IMR-90 (cell line): ENCODE measurements around the gene MAGI1. TPM values are rescaled to one million over a fixed set of nuclear protein-coding genes. Genes with fewer than 3 reads are reported as not detected.

Source experiments
- ATAC-seq: fragments of 200-7000 bp; cut with Tn5 transposase; 2 replicates; pipeline ENCODE4 v1.9.1; 2020; ENCODE audit warnings: low read depth, mild to moderate bottlenecking, moderate library complexity
- BruUV-seq: library from RNA; stranded (reverse); fragments of 400-500 nt; replicated peaks from 2 replicates; lab custom pipeline; 2021; lab: Mats Ljungman, UMichigan
- CTCF ChIA-PET: fragments of 300-600 bp; formaldehyde crosslinking; extraction: SDS; loops from one replicate; lab custom pipeline; 2021; ENCODE audit warnings: antibody characterized with exemption; lab: Yijun Ruan, JAX
- POLR2A ChIA-PET: fragments of 300-600 bp; sonication (Branson Sonifier 250); formaldehyde crosslinking; loops from one replicate; lab custom pipeline; 2022; ENCODE audit warnings: antibody characterized with exemption; ENCODE audit not compliant: unreplicated experiment; lab: Charles Lee
- DNase-seq: peaks from one replicate; pipeline ENCODE4 v3.0.0; 2013
- H2AFZ ChIP-seq: replicated peaks from 2 replicates; pipeline ENCODE3; 2013; ENCODE audit warnings: low read length, mild to moderate bottlenecking; ENCODE audit not compliant: poor library complexity
- H2AK5ac ChIP-seq: 2 replicates; pipeline ENCODE4 v1.6.1; 2013; ENCODE audit warnings: low read depth, low read length, inconsistent platforms
- H2AK9ac ChIP-seq: replicated peaks from 2 replicates; pipeline ENCODE3; 2013; ENCODE audit warnings: mild to moderate bottlenecking, low read depth, low read length, moderate library complexity; ENCODE audit not compliant: poor library complexity
- H2BK120ac ChIP-seq: 2 replicates; pipeline ENCODE4 v1.6.1; 2013; ENCODE audit warnings: low read depth, low read length, inconsistent platforms
- H2BK15ac ChIP-seq: 3 replicates; pipeline ENCODE4 v1.6.1; 2013; ENCODE audit warnings: low read depth, low read length, inconsistent platforms
- H2BK20ac ChIP-seq: 2 replicates; pipeline ENCODE4 v1.6.1; 2013; ENCODE audit warnings: low read depth, mild to moderate bottlenecking, inconsistent platforms, low read length, moderate library complexity
- H2BK5ac ChIP-seq: 2 replicates; pipeline ENCODE4 v1.6.1; 2013; ENCODE audit warnings: mild to moderate bottlenecking, low read depth, low read length, inconsistent platforms; ENCODE audit not compliant: poor library complexity, severe bottlenecking
- H3K14ac ChIP-seq: replicated peaks from 2 replicates; pipeline ENCODE4 v1.6.1; 2013; ENCODE audit warnings: low read depth, low read length, inconsistent platforms
- H3K18ac ChIP-seq: 2 replicates; pipeline ENCODE4 v1.6.1; 2013; ENCODE audit warnings: low read depth, low read length, control low read depth
- H3K23ac ChIP-seq: 2 replicates; pipeline ENCODE4 v1.6.1; 2013; ENCODE audit warnings: low read depth, low read length, inconsistent platforms
- H3K27ac ChIP-seq: 2 replicates; pipeline ENCODE4 v1.5.1; 2013; ENCODE audit warnings: mild to moderate bottlenecking, control low read depth, low read length; ENCODE audit not compliant: insufficient read depth
- H3K27me3 ChIP-seq: 2 replicates; pipeline ENCODE4 v1.6.1; 2013; ENCODE audit warnings: low read length; ENCODE audit not compliant: control insufficient read depth, insufficient read depth
- H3K36me3 ChIP-seq: 2 replicates; pipeline ENCODE4 v1.6.1; 2013; ENCODE audit warnings: low read length, mixed read lengths; ENCODE audit not compliant: control insufficient read depth, insufficient read depth
- H3K4ac ChIP-seq: 2 replicates; pipeline ENCODE4 v1.6.1; 2013; ENCODE audit warnings: low read depth, low read length, inconsistent platforms
- H3K4me1 ChIP-seq: 2 replicates; pipeline ENCODE4 v1.6.1; 2013; ENCODE audit warnings: low read length, mixed read lengths; ENCODE audit not compliant: control insufficient read depth, insufficient read depth
- H3K4me2 ChIP-seq: 2 replicates; pipeline ENCODE4 v1.6.1; 2013; ENCODE audit warnings: low read depth, mild to moderate bottlenecking, control low read depth, low read length, moderate library complexity
- H3K4me3 ChIP-seq: 2 replicates; pipeline ENCODE4 v1.5.1; 2013; ENCODE audit warnings: low read depth, mild to moderate bottlenecking, control low read depth, low read length, moderate library complexity; ENCODE audit not compliant: insufficient read depth
- H3K56ac ChIP-seq: 2 replicates; pipeline ENCODE4 v1.6.1; 2013; ENCODE audit warnings: low read length, inconsistent platforms; ENCODE audit not compliant: insufficient read depth; ENCODE audit errors: extremely low read depth
- H3K79me1 ChIP-seq, 2 experiments: 2 replicates each; pipeline ENCODE4 v1.6.1; 2013; ENCODE audit warnings: low read length in 2 of 2, inconsistent platforms in 1 of 2, low read depth in 1 of 2
- H3K9ac ChIP-seq: 2 replicates; pipeline ENCODE4 v1.6.1; 2013; ENCODE audit warnings: low read depth, low read length, control low read depth
- H3K9me1 ChIP-seq: 2 replicates; pipeline ENCODE4 v1.6.1; 2013; ENCODE audit warnings: low read length, inconsistent platforms; ENCODE audit not compliant: insufficient read depth
- H3K9me3 ChIP-seq: 2 replicates; pipeline ENCODE4 v1.6.1; 2013; ENCODE audit warnings: low read length; ENCODE audit not compliant: control insufficient read depth, insufficient read depth
- H4K20me1 ChIP-seq: 2 replicates; pipeline ENCODE4 v1.6.1; 2013; ENCODE audit warnings: low read length, inconsistent platforms; ENCODE audit not compliant: insufficient read depth
- H4K5ac ChIP-seq: 2 replicates; pipeline ENCODE4 v1.6.1; 2013; ENCODE audit warnings: mild to moderate bottlenecking, low read depth, low read length, control low read depth
- H4K8ac ChIP-seq, 2 experiments: 2 replicates each; pipeline ENCODE4 v1.6.1; 2013; ENCODE audit warnings: low read depth in 2 of 2, low read length in 2 of 2, control low read depth in 1 of 2, inconsistent platforms in 1 of 2
- H4K91ac ChIP-seq: 2 replicates; pipeline ENCODE4 v1.6.1; 2013; ENCODE audit warnings: low read depth, low read length, inconsistent platforms; ENCODE audit not compliant: insufficient read depth
- RCOR1 ChIP-seq: IDR thresholded peaks from 2 replicates; pipeline ENCODE4 v1.6.1; 2012; ENCODE audit warnings: mild to moderate bottlenecking, low read length, improper control_type of control experiment; ENCODE audit not compliant: insufficient replicate concordance
- SMC3 ChIP-seq: fragments of 150-350 bp; IDR thresholded peaks from 2 replicates; pipeline ENCODE4 v1.6.1; 2016; ENCODE audit warnings: low read depth, mild to moderate bottlenecking, antibody characterized with exemption, low read length, moderate library complexity
- WGBS, 2 experiments: methylation state at CpG; one replicate each; pipeline versions ENCODE4 v1.1.5 to v1.1.7; 2013; ENCODE audit warnings: missing lambda C conversion rate in 2 of 2; ENCODE audit not compliant: insufficient read length in 1 of 2; ENCODE audit errors: extremely low coverage in 2 of 2; 5-methylcytosine and 5-hydroxymethylcytosine counted together
- dilution Hi-C: fragments of 300-500 bp; cut with HindIII; formaldehyde crosslinking; loops from one replicate; pipeline ENCODE4 v1.14.3; 2018; ENCODE audit warnings: low sequenced_read_pairs; ENCODE audit not compliant: unreplicated experiment
- in situ Hi-C: fragments of 300-500 bp; cut with MboI; formaldehyde crosslinking; loops from 3 replicates; pipeline ENCODE4 v1.14.3; 2019; ENCODE audit warnings: low sequenced_read_pairs, inconsistent platforms, mixed read lengths
- intact Hi-C: fragments of 100-400 bp; cut with micrococcal nuclease; formaldehyde crosslinking; loops from 2 replicates; pipeline ENCODE4 v1.10.0; 2022
- polyA plus RNA-seq, 3 experiments: library from polyadenylated mRNA; depleted of rRNA; stranded (reverse); fragments of >200 nt; gene quantifications; 2 replicates each; pipeline ENCODE4 v1.2.3, GENCODE V29; 2012; ENCODE audit warnings: low replicate concordance in 1 of 3
- total RNA-seq: library from RNA; depleted of rRNA; stranded (reverse); fragments of >200 nt; gene quantifications from 2 replicates; pipeline ENCODE4 v1.2.3, GENCODE V29; 2012
- TF ChIP-seq, protein P1 (sequence below): conservative IDR thresholded peaks from 2 replicates; pipeline ENCODE4 v1.5.1; 2012; ENCODE audit warnings: mild to moderate bottlenecking, low read depth, low read length, improper control_type of control experiment

MAGI1 gene
- total and polyA plus RNA-seq, 2 of the 4 experiments (the other 2 are of a cell fraction) = 14.5 to 24.2 TPM

DNA sequence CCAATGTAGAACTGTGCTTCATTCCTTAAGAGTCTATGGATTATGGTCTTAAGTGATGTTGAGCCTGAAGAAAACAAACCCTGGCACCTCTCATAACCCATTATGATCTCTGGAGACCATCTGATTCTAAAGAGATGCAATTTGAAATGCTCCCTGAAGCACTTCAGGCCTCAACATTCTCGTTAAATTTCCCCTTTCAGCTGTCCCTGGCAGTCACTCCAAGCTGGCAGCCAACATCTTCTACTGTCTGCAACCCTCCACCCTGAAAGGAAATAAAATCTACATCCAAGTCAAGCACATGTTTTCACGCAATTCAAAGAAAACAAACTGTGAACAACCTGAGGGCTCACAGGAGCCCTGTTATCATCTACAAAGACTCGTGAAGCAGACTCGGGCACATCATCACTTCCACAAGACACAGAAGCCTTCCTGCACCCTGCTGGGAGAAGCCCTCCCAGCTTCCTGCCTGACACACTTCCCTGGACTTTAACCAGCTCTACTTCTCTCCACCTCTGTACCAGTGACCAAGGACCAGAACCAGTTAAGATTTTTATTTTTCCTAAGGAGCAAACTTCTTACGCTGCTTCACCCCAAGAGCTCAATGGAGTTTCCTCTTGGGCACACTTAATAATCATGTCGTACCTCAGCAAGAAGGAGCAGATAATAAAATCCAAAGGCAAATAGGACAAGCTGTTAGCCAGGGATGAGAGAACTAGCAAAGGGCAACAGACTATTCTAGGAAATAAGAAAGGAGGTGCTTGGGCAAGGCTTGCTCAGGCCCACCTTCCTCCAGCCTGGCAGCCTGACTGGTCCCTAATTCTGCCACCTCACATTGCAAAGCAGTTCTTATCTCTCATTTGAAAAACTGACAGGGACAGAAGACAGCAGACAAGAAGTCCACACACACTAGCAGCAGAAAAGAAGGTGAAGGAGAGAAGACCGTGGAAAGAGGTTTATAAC, 67.1 kb downstream of the MAGI1 start (continued):
- no peak for TF ChIP-seq RCOR1
- TF ChIP-seq SMC3 = no peak

DNA sequence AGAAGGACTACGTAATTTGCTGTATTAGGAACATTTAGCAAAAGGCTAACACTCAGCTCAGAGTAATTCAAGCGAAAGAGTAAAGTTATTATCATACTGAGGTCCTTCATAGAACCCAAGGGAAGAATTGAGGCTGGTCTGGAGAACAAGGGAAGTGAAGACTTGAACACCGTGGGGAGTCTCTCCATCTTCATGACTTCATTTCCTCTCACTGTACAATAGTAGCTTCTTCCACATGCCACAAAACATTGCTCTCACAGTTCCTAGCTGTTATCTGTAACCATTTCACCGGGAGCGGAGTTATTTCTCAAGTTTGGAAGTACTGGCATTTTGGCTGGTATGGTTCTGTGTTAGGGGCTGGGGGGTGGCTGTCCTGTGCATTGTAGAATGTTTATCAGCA, 69.7 kb downstream of the MAGI1 start:
- BruUV-seq = no TSS peak
- WGBS, 2 experiments = no CpG with 5 or more reads among the region's 5 CpGs

More for the DNA sequence above, 69.7 kb downstream of the MAGI1 start:
- no peak overlapping the region for H2BK15ac ChIP-seq
- H3K23ac ChIP-seq = no peak overlapping the region
- no peak overlapping the region for H3K4ac ChIP-seq
- H3K9ac ChIP-seq = no peak overlapping the region
- DNase-seq = no peak
- H2BK120ac ChIP-seq = no peak overlapping the region
- dilution Hi-C loops (no loop called here), in situ Hi-C loops (no loop called here), intact Hi-C loops (no loop called here)
- H3K18ac ChIP-seq = no peak overlapping the region
- no peak overlapping the region for H2BK5ac ChIP-seq
- no peak overlapping the region for H3K56ac ChIP-seq
- H3K4me1 ChIP-seq = peaks cover 5% of the 10 kb centered on the region
- ChIA-PET POLR2A (no interaction called here), CTCF (no interaction called here)
- no peak overlapping the region for H4K91ac ChIP-seq
- no peak for ATAC-seq
- H3K14ac ChIP-seq = no peak overlapping the region
- peaks cover 17 to 54% of the 10 kb centered on the region in 2 experiments; a peak in 3 of 4 replicates for H3K79me1 ChIP-seq
- H2AK9ac ChIP-seq = no peak overlapping the region
- no peak overlapping the region for H2AK5ac ChIP-seq
- no peaks in the 10 kb centered on the region for H3K27me3 ChIP-seq
- H3K4me3 ChIP-seq = no peak overlapping the region
- no peak overlapping the region for H2BK20ac ChIP-seq
- no peak overlapping the region for H3K4me2 ChIP-seq
- no peaks in the 10 kb centered on the region for H3K9me3 ChIP-seq
- no peaks in the 10 kb centered on the region; the same call in 1 of the 2 replicates for H3K36me3 ChIP-seq
- no peak overlapping the region for H3K27ac ChIP-seq
- TF ChIP-seq, protein P1, sequence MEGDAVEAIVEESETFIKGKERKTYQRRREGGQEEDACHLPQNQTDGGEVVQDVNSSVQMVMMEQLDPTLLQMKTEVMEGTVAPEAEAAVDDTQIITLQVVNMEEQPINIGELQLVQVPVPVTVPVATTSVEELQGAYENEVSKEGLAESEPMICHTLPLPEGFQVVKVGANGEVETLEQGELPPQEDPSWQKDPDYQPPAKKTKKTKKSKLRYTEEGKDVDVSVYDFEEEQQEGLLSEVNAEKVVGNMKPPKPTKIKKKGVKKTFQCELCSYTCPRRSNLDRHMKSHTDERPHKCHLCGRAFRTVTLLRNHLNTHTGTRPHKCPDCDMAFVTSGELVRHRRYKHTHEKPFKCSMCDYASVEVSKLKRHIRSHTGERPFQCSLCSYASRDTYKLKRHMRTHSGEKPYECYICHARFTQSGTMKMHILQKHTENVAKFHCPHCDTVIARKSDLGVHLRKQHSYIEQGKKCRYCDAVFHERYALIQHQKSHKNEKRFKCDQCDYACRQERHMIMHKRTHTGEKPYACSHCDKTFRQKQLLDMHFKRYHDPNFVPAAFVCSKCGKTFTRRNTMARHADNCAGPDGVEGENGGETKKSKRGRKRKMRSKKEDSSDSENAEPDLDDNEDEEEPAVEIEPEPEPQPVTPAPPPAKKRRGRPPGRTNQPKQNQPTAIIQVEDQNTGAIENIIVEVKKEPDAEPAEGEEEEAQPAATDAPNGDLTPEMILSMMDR = no peak
- no peak overlapping the region for H2AFZ ChIP-seq
- peaks cover 2% of the 10 kb centered on the region for H3K9me1 ChIP-seq
- peaks cover 11% of the 10 kb centered on the region; the same call in 1 of the 2 replicates for H4K20me1 ChIP-seq
- no peak overlapping the region for H4K5ac ChIP-seq
- no peak overlapping the region for H4K8ac ChIP-seq
